DND-41 (cell line): Measurements from ENCODE around the gene ARHGEF38.
"Not testable (repeated sequence)": the region's sequence is repeated elsewhere in the genome, so short reads cannot be mapped to it uniquely, and the experiment has no call there.

ENCODE experiments used
- EZH2 ChIP-seq: IDR thresholded peaks from 3 replicates; pipeline ENCODE4 v1.6.1; 2012; ENCODE audit warnings: borderline replicate concordance, low read depth, mild to moderate bottlenecking, moderate library complexity, low read length, inconsistent platforms; ENCODE audit not compliant: severe bottlenecking
- TF ChIP-seq, protein P1 (sequence below): IDR thresholded peaks from 2 replicates; pipeline ENCODE4 v1.5.1; 2012; ENCODE audit warnings: borderline replicate concordance, low read length, moderate library complexity, mild to moderate bottlenecking; ENCODE audit not compliant: poor library complexity, severe bottlenecking; ENCODE audit errors: extremely low read depth

DNA sequence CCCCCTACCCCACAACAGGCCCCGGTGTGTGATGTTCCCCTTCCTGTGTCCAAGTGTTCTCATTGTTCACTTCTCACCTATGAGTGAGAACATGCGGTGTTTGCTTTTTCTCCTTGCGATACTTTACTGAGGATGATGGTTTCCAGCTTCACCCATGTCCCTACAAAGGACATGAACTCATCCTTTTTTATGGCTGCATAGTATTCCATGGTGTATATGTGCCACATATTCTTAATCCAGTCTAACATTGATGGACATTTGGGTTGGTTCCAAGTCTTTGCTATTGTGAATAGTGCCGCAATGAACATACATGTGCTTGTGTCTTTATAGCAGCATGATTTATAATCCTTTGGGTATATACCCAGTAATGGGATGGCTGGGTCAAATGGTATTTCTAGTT, 177.5 kb downstream of the ARHGEF38 start:
- TF ChIP-seq, protein P1, sequence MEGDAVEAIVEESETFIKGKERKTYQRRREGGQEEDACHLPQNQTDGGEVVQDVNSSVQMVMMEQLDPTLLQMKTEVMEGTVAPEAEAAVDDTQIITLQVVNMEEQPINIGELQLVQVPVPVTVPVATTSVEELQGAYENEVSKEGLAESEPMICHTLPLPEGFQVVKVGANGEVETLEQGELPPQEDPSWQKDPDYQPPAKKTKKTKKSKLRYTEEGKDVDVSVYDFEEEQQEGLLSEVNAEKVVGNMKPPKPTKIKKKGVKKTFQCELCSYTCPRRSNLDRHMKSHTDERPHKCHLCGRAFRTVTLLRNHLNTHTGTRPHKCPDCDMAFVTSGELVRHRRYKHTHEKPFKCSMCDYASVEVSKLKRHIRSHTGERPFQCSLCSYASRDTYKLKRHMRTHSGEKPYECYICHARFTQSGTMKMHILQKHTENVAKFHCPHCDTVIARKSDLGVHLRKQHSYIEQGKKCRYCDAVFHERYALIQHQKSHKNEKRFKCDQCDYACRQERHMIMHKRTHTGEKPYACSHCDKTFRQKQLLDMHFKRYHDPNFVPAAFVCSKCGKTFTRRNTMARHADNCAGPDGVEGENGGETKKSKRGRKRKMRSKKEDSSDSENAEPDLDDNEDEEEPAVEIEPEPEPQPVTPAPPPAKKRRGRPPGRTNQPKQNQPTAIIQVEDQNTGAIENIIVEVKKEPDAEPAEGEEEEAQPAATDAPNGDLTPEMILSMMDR: not testable (repeated sequence)
- not testable (repeated sequence) for TF ChIP-seq EZH2
